ENCODE results near the gene RELT. TPM values are rescaled to one million over a fixed set of nuclear protein-coding genes. Genes with fewer than 3 reads are reported as not detected.

RELT gene
- total RNA-seq, 1 experiment from 2014 or later, result 7.8 TPM

DNA sequence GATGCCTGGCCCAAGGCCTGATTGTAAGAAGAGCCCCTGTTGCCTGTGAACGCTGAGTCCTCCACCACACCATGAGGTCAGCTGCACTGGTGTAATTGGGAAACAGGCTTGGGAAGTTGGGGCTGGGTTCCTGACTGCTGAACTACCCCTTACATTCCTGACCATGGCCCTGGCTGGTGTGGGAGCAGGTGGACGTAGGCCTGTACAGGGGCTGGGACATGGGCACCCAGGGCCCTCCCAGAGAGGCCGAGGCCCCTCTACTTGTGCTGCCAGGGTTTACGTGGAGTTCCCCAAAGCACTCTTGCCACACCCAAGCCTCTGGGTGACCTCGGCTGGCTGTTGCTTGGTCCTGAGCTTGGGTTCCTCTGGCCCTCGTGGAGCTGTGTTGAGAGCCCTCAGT lies 5.4 kb downstream of the RELT start:
- H3K4me1 ChIP-seq (replicated peaks; ENCODE audit: insufficient read depth), result peaks cover 15% of the 10 kb centered on the region; the same call in 1 of the 2 replicates
- no peaks in the 10 kb centered on the region for H3F3A ChIP-seq (ENCODE audit: insufficient read depth, low read depth)
- no peak for TF ChIP-seq EZH2 (IDR thresholded peaks at IDR 0.05; ENCODE audit: low read depth)
- TF ChIP-seq, protein P1, sequence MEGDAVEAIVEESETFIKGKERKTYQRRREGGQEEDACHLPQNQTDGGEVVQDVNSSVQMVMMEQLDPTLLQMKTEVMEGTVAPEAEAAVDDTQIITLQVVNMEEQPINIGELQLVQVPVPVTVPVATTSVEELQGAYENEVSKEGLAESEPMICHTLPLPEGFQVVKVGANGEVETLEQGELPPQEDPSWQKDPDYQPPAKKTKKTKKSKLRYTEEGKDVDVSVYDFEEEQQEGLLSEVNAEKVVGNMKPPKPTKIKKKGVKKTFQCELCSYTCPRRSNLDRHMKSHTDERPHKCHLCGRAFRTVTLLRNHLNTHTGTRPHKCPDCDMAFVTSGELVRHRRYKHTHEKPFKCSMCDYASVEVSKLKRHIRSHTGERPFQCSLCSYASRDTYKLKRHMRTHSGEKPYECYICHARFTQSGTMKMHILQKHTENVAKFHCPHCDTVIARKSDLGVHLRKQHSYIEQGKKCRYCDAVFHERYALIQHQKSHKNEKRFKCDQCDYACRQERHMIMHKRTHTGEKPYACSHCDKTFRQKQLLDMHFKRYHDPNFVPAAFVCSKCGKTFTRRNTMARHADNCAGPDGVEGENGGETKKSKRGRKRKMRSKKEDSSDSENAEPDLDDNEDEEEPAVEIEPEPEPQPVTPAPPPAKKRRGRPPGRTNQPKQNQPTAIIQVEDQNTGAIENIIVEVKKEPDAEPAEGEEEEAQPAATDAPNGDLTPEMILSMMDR (conservative IDR thresholded peaks at IDR 0.05), result no peak
- H2AFZ ChIP-seq, result no peak overlapping the region
- no peak overlapping the region for H3K27ac ChIP-seq
- intact Hi-C loops (cut with micrococcal nuclease; ENCODE audit: unreplicated experiment), result loop anchor here (10.0 kb wide), 1 partner anchor 697 kb away; no protein-coding TSS in a partner anchor
- no peak overlapping the region for H3K4me3 ChIP-seq
- peaks cover 70% of the 10 kb centered on the region for H3K79me2 ChIP-seq (ENCODE audit: low read depth)
- no peak for DNase-seq
- no peak overlapping the region for H3K4me2 ChIP-seq
- no peaks in the 10 kb centered on the region for H3K9me3 ChIP-seq (ENCODE audit: insufficient read depth, low read depth)
- no TSS peak for BruUV-seq (replicated peaks)
- no peaks in the 10 kb centered on the region for H3K36me3 ChIP-seq (ENCODE audit: low read depth)
- ChIA-PET CTCF (interaction anchor here (0.6 kb wide), 1 partner anchor 259 kb away, joined by 4 read pairs; no protein-coding TSS in a partner anchor), POLR2A (ENCODE audit: unreplicated experiment) (no interaction called here)
- no peaks in the 10 kb centered on the region for H3K27me3 ChIP-seq (ENCODE audit: insufficient read depth, low read depth)
- no peaks in the 10 kb centered on the region for H3K9me2 ChIP-seq (ENCODE audit: insufficient read depth)
- H4K20me1 ChIP-seq (ENCODE audit: insufficient read depth), result peaks cover 20% of the 10 kb centered on the region; the same call in 1 of the 2 replicates

DNA sequence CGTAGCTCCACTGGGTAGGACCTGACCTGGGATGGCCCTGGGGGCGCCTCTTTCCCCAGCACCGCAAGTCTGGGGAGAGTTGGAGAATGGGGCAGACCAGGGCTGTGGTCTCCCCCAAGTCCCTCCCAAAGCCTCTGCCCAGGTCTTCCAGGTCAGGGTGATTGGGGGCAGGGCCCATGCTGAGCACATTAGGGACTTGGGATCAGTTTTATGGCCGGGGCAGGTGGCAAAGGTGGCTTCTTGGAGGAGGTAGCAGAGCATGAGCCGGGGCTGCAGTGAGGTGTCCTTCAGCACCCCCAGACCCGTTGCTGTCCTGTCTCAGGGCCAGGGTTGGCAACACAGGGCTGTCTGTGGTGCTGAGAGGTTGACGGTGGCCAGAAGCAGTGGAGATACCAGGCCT lies 6.0 kb downstream of the RELT start:
- peaks cover 15% of the 10 kb centered on the region; the same call in 1 of the 2 replicates for H3K4me1 ChIP-seq (replicated peaks; ENCODE audit: insufficient read depth)
- TF ChIP-seq EZH2 (IDR thresholded peaks at IDR 0.05; ENCODE audit: low read depth), result no peak
- TF ChIP-seq, protein P1 (conservative IDR thresholded peaks at IDR 0.05), result no peak
- no peak for DNase-seq
- BruUV-seq (replicated peaks), result no TSS peak
- H3K27me3 ChIP-seq (ENCODE audit: insufficient read depth, low read depth), result no peaks in the 10 kb centered on the region
- H3F3A ChIP-seq (ENCODE audit: insufficient read depth, low read depth), result no peaks in the 10 kb centered on the region
- H3K9me2 ChIP-seq (ENCODE audit: insufficient read depth), result no peaks in the 10 kb centered on the region
- no peak overlapping the region for H3K4me3 ChIP-seq
- no peak overlapping the region for H3K27ac ChIP-seq
- no peak overlapping the region for H2AFZ ChIP-seq
- intact Hi-C loops (cut with micrococcal nuclease; ENCODE audit: unreplicated experiment), result loop anchor here (10.0 kb wide), 1 partner anchor 697 kb away; no protein-coding TSS in a partner anchor
- peaks cover 20% of the 10 kb centered on the region; the same call in 1 of the 2 replicates for H4K20me1 ChIP-seq (ENCODE audit: insufficient read depth)
- no peaks in the 10 kb centered on the region for H3K36me3 ChIP-seq (ENCODE audit: low read depth)
- H3K79me2 ChIP-seq (ENCODE audit: low read depth), result peaks cover 66% of the 10 kb centered on the region
- no peaks in the 10 kb centered on the region for H3K9me3 ChIP-seq (ENCODE audit: insufficient read depth, low read depth)
- CTCF ChIA-PET, result no interaction called here
- no peak overlapping the region for H3K4me2 ChIP-seq
- POLR2A ChIA-PET (ENCODE audit: unreplicated experiment), result no interaction called here

DNA sequence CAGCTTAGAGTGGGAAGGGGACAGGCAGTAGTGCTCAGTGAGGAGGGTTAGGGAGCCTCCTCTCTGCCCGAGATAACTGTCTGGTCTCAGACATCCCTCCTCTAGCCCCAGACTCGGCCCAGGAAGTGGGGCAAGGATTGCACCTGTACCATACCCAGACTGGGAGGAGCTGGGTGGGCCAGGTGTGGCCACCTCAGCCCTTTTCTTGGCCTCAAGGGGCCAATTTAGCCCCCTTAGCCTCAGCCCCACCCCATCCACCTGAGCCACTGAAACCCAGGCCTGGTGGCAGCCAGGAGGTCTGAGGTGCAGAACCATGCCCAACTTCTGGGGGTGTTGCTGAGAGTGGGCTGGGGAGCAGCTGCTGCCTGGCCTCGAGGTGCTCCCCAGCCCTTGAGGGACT lies 6.5 kb downstream of the RELT start:
- intact Hi-C loops (cut with micrococcal nuclease; ENCODE audit: unreplicated experiment), result loop anchor here (10.0 kb wide), 1 partner anchor 698 kb away; no protein-coding TSS in a partner anchor
- Histone ChIP-seq H4K20me1 (ENCODE audit: insufficient read depth) (peaks cover 20% of the 10 kb centered on the region; the same call in 1 of the 2 replicates), H3K4me2 (no peak overlapping the region), H3K9me3 (ENCODE audit: insufficient read depth, low read depth) (no peaks in the 10 kb centered on the region), H2AFZ (no peak overlapping the region), H3K9me2 (ENCODE audit: insufficient read depth) (no peaks in the 10 kb centered on the region), H3K4me3 (no peak overlapping the region), H3K79me2 (ENCODE audit: low read depth) (peaks cover 60% of the 10 kb centered on the region), H3K4me1 (replicated peaks; ENCODE audit: insufficient read depth) (peaks cover 10% of the 10 kb centered on the region; the same call in 1 of the 2 replicates), H3F3A (ENCODE audit: insufficient read depth, low read depth) (no peaks in the 10 kb centered on the region), H3K27me3 (ENCODE audit: insufficient read depth, low read depth) (no peaks in the 10 kb centered on the region), H3K27ac (no peak overlapping the region), H3K36me3 (ENCODE audit: low read depth) (no peaks in the 10 kb centered on the region)
- BruUV-seq (replicated peaks), result no TSS peak
- ChIA-PET POLR2A (ENCODE audit: unreplicated experiment) (no interaction called here), CTCF (no interaction called here)
- no peak for TF ChIP-seq EZH2 (IDR thresholded peaks at IDR 0.05; ENCODE audit: low read depth)
- TF ChIP-seq, protein P1 (conservative IDR thresholded peaks at IDR 0.05), result no peak
- DNase-seq, result no peak
